HEK293 (cell line): ENCODE results near the gene PPIL3.

ENCODE experiments used
- FEZF1 ChIP-seq: fragments of 450-650 bp; formaldehyde crosslinking; IDR thresholded peaks from 2 replicates; pipeline ENCODE4 v1.5.1; 2016; ENCODE audit warnings: missing biosample characterization, missing genetic modification characterization
- GLI2 ChIP-seq: fragments of 450-650 bp; formaldehyde crosslinking; IDR thresholded peaks from 2 replicates; pipeline ENCODE4; 2017; ENCODE audit warnings: missing biosample characterization, missing genetic modification characterization, low read depth, borderline replicate concordance
- IKZF3 ChIP-seq: fragments of 450-650 bp; IDR thresholded peaks from 2 replicates; pipeline ENCODE4 v1.5.0; 2018; ENCODE audit warnings: missing biosample characterization, mild to moderate bottlenecking, missing genetic modification characterization, moderate library complexity
- MZF1 ChIP-seq: fragments of 450-650 bp; formaldehyde crosslinking; IDR thresholded peaks from 2 replicates; pipeline ENCODE4 v1.5.1; 2017; ENCODE audit warnings: missing biosample characterization, missing genetic modification characterization, borderline replicate concordance
- SETDB1 ChIP-seq: IDR thresholded peaks from one replicate; pipeline ENCODE4 v1.6.1; 2017; ENCODE audit warnings: mild to moderate bottlenecking, low read length, moderate library complexity, mixed read lengths; ENCODE audit not compliant: insufficient read length
- YY2 ChIP-seq: fragments of 450-650 bp; formaldehyde crosslinking; IDR thresholded peaks from 2 replicates; pipeline ENCODE4 v1.5.1; 2016; ENCODE audit warnings: missing biosample characterization, missing genetic modification characterization
- ZNF112 ChIP-seq: fragments of 450-650 bp; formaldehyde crosslinking; IDR thresholded peaks from 2 replicates; pipeline ENCODE4 v1.5.0; 2017; ENCODE audit warnings: missing biosample characterization, missing genetic modification characterization
- ZNF132 ChIP-seq: fragments of 450-650 bp; formaldehyde crosslinking; IDR thresholded peaks from 2 replicates; pipeline ENCODE4 v1.5.1; 2017; ENCODE audit warnings: missing biosample characterization, missing genetic modification characterization, borderline replicate concordance
- ZNF138 ChIP-seq: fragments of 450-650 bp; formaldehyde crosslinking; IDR thresholded peaks from 2 replicates; pipeline ENCODE4 v1.5.1; 2016; ENCODE audit warnings: missing biosample characterization, missing genetic modification characterization, borderline replicate concordance
- ZNF19 ChIP-seq: fragments of 450-650 bp; formaldehyde crosslinking; IDR thresholded peaks from 2 replicates; pipeline ENCODE4; 2016; ENCODE audit warnings: missing biosample characterization, missing genetic modification characterization, low read depth
- ZNF560 ChIP-seq: fragments of 450-650 bp; formaldehyde crosslinking; IDR thresholded peaks from 2 replicates; pipeline ENCODE4 v1.5.1; 2017; ENCODE audit warnings: missing biosample characterization, missing genetic modification characterization, borderline replicate concordance
- ZNF654 ChIP-seq: fragments of 450-650 bp; formaldehyde crosslinking; IDR thresholded peaks from 2 replicates; pipeline ENCODE4 v1.5.1; 2016; ENCODE audit warnings: low read depth, missing biosample characterization, missing genetic modification characterization
- ZNF768 ChIP-seq: fragments of 450-650 bp; formaldehyde crosslinking; IDR thresholded peaks from 2 replicates; pipeline ENCODE4 v1.5.1; 2018; ENCODE audit warnings: missing biosample characterization, mild to moderate bottlenecking, missing genetic modification characterization
- ZNF830 ChIP-seq: fragments of 450-650 bp; IDR thresholded peaks from 2 replicates; pipeline ENCODE4 v1.5.0; 2018; ENCODE audit warnings: missing biosample characterization, missing genetic modification characterization, low read depth, mild to moderate bottlenecking, moderate library complexity
- TF ChIP-seq, protein P1 (sequence below): fragments of 450-650 bp; formaldehyde crosslinking; IDR thresholded peaks from 2 replicates; pipeline ENCODE4 v1.5.1; 2016; ENCODE audit warnings: missing biosample characterization, missing genetic modification characterization, low read depth
- TF ChIP-seq, protein P2 (sequence below): fragments of 450-650 bp; formaldehyde crosslinking; IDR thresholded peaks from 2 replicates; pipeline ENCODE4 v1.5.1; 2017; ENCODE audit warnings: missing biosample characterization, missing genetic modification characterization
- TF ChIP-seq, protein P3 (sequence below): fragments of 450-650 bp; formaldehyde crosslinking; conservative IDR thresholded peaks from 2 replicates; pipeline ENCODE4 v1.5.1; 2016; ENCODE audit warnings: low read depth, missing biosample characterization, missing genetic modification characterization
- TF ChIP-seq, protein P4 (sequence below): fragments of 450-650 bp; formaldehyde crosslinking; IDR thresholded peaks from 2 replicates; pipeline ENCODE4 v1.5.1; 2016; ENCODE audit warnings: missing biosample characterization, missing genetic modification characterization
- TF ChIP-seq, protein P5 (sequence below): fragments of 450-650 bp; formaldehyde crosslinking; IDR thresholded peaks from 2 replicates; pipeline ENCODE4 v1.5.1; 2016; ENCODE audit warnings: missing biosample characterization, missing genetic modification characterization
- TF ChIP-seq, protein P6 (sequence below): fragments of 450-650 bp; formaldehyde crosslinking; IDR thresholded peaks from 2 replicates; pipeline ENCODE4 v1.5.1; 2016; ENCODE audit warnings: missing biosample characterization, missing genetic modification characterization
- TF ChIP-seq, protein P7 (sequence below): fragments of 450-650 bp; formaldehyde crosslinking; IDR thresholded peaks from 2 replicates; pipeline ENCODE4 v1.5.1; 2016; ENCODE audit warnings: missing biosample characterization, missing genetic modification characterization

PPIL3 gene

DNA sequence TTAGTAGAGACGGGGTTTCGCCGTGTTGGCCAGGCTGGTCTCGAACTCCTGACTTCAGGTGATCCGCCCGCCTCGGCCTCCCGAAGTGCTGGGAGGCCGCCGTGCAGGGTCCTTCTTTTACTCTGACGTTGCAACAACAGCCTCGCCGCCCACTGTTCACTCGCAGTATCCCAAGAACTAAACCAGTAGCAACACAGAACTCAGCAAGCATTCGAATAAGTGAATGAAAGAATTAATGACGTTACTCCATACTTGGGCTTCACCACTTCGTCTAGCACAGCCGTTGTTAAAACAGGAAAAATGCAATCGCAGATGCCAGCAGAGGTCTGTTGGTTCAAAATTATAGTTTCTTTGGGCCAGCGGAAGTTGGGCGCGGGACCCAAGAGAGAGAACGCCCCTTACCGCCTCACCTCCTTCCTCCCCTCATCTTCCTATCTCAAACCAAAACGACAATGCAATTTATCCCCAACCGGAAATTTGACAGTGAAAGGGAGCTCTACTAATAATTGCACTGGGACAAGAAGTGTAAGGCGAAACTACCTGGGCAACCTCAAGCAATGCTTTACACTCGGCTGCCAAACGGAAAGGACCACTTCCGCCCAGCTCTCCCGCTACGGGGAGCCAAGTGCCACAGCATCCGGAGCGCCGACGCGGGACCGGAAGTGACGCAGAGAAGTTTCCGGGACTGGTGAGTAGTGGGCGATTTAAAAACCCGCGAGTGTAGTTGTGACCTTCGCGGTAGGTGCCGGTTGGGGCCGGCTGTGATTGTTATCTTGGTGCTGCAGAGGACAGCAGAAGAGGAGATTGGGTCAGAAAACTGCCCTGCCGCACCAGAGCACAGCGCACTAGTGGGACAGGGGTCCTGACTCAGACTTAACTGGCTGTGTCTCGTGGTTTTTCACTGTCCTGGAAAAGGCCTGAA lies at the start of gene PPIL3, which contains the start of gene NIF3L1 (continued):
- TF ChIP-seq, protein P1, sequence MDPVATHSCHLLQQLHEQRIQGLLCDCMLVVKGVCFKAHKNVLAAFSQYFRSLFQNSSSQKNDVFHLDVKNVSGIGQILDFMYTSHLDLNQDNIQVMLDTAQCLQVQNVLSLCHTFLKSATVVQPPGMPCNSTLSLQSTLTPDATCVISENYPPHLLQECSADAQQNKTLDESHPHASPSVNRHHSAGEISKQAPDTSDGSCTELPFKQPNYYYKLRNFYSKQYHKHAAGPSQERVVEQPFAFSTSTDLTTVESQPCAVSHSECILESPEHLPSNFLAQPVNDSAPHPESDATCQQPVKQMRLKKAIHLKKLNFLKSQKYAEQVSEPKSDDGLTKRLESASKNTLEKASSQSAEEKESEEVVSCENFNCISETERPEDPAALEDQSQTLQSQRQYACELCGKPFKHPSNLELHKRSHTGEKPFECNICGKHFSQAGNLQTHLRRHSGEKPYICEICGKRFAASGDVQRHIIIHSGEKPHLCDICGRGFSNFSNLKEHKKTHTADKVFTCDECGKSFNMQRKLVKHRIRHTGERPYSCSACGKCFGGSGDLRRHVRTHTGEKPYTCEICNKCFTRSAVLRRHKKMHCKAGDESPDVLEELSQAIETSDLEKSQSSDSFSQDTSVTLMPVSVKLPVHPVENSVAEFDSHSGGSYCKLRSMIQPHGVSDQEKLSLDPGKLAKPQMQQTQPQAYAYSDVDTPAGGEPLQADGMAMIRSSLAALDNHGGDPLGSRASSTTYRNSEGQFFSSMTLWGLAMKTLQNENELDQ (tag by site-specific recombination), result no peak
- no peak for TF ChIP-seq ZNF560 (tag by site-specific recombination)
- TF ChIP-seq ZNF654, result no peak
- no peak for TF ChIP-seq SETDB1
- no peak; the same call in 1 of the 2 replicates for TF ChIP-seq YY2
- TF ChIP-seq, protein P2, sequence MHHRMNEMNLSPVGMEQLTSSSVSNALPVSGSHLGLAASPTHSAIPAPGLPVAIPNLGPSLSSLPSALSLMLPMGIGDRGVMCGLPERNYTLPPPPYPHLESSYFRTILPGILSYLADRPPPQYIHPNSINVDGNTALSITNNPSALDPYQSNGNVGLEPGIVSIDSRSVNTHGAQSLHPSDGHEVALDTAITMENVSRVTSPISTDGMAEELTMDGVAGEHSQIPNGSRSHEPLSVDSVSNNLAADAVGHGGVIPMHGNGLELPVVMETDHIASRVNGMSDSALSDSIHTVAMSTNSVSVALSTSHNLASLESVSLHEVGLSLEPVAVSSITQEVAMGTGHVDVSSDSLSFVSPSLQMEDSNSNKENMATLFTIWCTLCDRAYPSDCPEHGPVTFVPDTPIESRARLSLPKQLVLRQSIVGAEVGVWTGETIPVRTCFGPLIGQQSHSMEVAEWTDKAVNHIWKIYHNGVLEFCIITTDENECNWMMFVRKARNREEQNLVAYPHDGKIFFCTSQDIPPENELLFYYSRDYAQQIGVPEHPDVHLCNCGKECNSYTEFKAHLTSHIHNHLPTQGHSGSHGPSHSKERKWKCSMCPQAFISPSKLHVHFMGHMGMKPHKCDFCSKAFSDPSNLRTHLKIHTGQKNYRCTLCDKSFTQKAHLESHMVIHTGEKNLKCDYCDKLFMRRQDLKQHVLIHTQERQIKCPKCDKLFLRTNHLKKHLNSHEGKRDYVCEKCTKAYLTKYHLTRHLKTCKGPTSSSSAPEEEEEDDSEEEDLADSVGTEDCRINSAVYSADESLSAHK (tag by site-specific recombination), result no peak; the same call in 1 of the 2 replicates
- TF ChIP-seq, protein P3, sequence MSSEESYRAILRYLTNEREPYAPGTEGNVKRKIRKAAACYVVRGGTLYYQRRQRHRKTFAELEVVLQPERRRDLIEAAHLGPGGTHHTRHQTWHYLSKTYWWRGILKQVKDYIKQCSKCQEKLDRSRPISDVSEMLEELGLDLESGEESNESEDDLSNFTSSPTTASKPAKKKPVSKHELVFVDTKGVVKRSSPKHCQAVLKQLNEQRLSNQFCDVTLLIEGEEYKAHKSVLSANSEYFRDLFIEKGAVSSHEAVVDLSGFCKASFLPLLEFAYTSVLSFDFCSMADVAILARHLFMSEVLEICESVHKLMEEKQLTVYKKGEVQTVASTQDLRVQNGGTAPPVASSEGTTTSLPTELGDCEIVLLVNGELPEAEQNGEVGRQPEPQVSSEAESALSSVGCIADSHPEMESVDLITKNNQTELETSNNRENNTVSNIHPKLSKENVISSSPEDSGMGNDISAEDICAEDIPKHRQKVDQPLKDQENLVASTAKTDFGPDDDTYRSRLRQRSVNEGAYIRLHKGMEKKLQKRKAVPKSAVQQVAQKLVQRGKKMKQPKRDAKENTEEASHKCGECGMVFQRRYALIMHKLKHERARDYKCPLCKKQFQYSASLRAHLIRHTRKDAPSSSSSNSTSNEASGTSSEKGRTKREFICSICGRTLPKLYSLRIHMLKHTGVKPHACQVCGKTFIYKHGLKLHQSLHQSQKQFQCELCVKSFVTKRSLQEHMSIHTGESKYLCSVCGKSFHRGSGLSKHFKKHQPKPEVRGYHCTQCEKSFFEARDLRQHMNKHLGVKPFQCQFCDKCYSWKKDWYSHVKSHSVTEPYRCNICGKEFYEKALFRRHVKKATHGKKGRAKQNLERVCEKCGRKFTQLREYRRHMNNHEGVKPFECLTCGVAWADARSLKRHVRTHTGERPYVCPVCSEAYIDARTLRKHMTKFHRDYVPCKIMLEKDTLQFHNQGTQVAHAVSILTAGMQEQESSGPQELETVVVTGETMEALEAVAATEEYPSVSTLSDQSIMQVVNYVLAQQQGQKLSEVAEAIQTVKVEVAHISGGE (tag by site-specific recombination), result peak; percentile 99
- TF ChIP-seq ZNF830 (tag by site-specific recombination), result no peak
- no peak for TF ChIP-seq ZNF768 (tag by site-specific recombination)
- peak; percentile 72 for TF ChIP-seq FEZF1 (tag by site-specific recombination)
- TF ChIP-seq, protein P4, sequence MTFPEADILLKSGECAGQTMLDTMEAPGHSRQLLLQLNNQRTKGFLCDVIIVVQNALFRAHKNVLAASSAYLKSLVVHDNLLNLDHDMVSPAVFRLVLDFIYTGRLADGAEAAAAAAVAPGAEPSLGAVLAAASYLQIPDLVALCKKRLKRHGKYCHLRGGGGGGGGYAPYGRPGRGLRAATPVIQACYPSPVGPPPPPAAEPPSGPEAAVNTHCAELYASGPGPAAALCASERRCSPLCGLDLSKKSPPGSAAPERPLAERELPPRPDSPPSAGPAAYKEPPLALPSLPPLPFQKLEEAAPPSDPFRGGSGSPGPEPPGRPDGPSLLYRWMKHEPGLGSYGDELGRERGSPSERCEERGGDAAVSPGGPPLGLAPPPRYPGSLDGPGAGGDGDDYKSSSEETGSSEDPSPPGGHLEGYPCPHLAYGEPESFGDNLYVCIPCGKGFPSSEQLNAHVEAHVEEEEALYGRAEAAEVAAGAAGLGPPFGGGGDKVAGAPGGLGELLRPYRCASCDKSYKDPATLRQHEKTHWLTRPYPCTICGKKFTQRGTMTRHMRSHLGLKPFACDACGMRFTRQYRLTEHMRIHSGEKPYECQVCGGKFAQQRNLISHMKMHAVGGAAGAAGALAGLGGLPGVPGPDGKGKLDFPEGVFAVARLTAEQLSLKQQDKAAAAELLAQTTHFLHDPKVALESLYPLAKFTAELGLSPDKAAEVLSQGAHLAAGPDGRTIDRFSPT (tag by site-specific recombination), result peak; percentile 75
- TF ChIP-seq MZF1 (tag by site-specific recombination), result peak; percentile 74
- TF ChIP-seq ZNF112, result no peak
- TF ChIP-seq GLI2 (tag by site-specific recombination), result no peak
- TF ChIP-seq IKZF3, result 0 out of 2 replicates have a peak, but pooled peaks have one; percentile 11
- TF ChIP-seq, protein P5, sequence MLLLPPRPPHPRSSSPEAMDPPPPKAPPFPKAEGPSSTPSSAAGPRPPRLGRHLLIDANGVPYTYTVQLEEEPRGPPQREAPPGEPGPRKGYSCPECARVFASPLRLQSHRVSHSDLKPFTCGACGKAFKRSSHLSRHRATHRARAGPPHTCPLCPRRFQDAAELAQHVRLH (tag by site-specific recombination), result peak; percentile 88
- no peak for TF ChIP-seq ZNF19 (tag by site-specific recombination)
- no peak for TF ChIP-seq ZNF138
- no peak for TF ChIP-seq ZNF132 (tag by site-specific recombination)
- TF ChIP-seq, protein P6, sequence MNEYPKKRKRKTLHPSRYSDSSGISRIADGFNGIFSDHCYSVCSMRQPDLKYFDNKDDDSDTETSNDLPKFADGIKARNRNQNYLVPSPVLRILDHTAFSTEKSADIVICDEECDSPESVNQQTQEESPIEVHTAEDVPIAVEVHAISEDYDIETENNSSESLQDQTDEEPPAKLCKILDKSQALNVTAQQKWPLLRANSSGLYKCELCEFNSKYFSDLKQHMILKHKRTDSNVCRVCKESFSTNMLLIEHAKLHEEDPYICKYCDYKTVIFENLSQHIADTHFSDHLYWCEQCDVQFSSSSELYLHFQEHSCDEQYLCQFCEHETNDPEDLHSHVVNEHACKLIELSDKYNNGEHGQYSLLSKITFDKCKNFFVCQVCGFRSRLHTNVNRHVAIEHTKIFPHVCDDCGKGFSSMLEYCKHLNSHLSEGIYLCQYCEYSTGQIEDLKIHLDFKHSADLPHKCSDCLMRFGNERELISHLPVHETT (tag by site-specific recombination), result peak; percentile 73
- TF ChIP-seq, protein P7, sequence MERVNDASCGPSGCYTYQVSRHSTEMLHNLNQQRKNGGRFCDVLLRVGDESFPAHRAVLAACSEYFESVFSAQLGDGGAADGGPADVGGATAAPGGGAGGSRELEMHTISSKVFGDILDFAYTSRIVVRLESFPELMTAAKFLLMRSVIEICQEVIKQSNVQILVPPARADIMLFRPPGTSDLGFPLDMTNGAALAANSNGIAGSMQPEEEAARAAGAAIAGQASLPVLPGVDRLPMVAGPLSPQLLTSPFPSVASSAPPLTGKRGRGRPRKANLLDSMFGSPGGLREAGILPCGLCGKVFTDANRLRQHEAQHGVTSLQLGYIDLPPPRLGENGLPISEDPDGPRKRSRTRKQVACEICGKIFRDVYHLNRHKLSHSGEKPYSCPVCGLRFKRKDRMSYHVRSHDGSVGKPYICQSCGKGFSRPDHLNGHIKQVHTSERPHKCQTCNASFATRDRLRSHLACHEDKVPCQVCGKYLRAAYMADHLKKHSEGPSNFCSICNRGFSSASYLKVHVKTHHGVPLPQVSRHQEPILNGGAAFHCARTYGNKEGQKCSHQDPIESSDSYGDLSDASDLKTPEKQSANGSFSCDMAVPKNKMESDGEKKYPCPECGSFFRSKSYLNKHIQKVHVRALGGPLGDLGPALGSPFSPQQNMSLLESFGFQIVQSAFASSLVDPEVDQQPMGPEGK, result peak; percentile 69; the same call in 1 of the 2 replicates
